GM21367 (cell line): ENCODE results near the gene MAGI1.
"Not testable (repeated sequence)": the region's sequence is repeated elsewhere in the genome, so short reads cannot be mapped to it uniquely, and the experiment has no call there.

Experiments
- ATAC-seq: cut with Tn5 transposase; IDR thresholded peaks from one replicate; pipeline ENCODE4 v1.9.1; 2021; ENCODE audit not compliant: unreplicated experiment

MAGI1 gene

DNA sequence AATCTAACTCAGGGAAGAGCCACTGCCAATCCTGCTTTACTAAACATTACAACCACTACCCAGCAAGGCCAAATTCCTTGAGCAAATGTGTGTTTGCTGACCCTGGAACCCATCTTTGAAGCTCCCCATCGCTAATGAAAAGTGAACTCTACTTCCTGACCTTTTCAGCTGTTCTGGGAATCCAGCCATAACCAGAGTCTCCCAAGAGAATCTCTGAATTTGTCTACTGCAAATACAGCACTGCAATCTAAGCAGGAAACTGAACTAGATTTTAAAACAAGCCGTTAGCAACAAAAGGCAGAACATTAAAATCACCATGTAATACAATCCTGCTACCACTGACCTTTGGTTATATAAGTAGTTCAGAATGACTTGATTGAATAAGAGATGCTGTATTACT, 309.2 kb downstream of the MAGI1 start:
- ATAC-seq: no peak

DNA sequence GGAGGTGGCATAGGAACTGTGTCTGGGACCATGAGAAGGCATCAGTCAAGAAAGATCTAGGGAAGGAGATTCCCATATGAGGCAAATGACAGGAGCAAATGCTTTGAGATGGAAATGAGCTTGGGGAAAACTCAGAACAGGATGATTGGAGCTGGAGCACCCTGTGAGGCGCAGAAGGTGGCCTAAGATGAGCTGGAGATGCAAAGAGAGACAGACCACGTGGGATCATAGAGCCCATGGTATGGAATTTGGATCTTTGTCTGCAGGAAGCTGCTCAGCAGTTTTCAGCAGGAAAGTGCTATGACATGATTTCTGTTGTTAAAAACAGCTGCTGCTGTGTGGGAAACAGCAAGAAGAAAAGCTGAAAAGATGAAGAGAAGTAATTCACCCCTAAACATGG, 310.6 kb downstream of the MAGI1 start:
- ATAC-seq: no peak

DNA sequence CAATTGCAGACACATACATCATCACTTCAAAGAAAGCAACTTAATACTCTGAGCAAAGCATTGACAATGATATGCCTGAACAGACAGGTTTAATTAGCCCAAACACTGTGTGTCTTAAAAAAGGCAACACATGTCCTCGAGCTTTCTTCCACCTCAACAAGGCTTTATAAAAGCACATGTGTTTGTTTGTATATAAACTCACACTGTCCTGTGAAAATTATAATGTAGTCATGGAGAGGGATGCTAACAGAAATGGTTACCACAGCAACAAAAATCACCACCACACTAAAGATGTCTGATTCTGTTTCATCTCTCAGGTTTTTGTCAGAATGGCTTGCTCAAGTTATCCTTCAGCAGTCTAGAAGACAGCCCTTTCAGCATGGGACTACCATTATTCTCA, 314.7 kb downstream of the MAGI1 start:
- no peak for ATAC-seq

DNA sequence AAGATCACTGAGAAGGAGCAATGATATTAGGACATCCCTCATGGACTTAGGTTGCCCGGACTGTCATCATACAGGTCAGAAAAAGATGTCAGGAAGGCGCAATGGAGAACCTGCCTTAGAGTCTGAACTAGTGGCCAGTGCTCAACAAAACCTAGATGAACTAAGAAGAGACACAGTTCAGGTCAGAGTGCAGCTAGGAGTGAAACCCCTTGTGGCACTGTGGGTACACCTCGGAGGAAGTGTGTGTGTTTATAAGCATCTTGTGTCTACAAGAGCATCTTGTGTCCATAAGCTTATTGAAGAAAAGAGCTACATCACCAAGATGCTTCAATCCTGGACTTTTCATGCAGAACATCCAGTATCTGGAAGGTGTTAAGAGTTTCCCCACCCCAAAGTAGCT, 315.7 kb downstream of the MAGI1 start:
- ATAC-seq: no peak

DNA sequence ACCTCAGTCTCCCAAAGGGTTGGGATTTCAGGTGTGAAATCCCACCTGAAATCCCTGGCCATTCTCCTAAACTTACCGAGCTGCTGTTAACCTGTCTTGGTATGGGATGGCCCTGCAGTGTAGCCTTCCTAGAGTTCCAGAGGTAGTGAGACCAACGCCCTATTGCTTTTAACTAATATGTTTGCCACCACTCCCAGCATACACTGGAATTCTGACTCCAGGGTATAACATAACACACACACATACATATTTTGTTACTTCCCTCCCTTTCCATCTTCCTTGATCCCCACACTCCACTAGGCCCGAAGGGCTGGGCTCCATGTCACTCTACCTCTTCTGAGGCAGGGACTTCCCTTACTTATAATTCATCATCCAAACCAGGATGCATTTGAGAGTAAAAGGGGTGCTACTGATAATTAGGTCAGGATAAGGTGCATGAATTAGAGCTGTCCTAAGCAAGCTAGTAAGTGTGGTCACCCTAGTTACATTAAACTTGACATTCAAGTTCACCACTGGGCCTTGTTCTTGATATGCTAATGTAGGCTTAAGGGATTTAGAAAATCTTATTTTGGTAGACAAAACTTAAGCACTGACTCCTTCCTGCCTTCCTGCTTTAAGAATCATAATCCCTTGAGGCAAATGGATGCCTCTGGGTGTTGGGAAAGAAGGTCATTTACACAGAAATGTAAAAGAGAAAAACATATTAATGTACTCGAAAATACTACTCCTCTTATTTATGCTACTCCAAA, 317.6 kb downstream of the MAGI1 start:
- ATAC-seq: no peak

DNA sequence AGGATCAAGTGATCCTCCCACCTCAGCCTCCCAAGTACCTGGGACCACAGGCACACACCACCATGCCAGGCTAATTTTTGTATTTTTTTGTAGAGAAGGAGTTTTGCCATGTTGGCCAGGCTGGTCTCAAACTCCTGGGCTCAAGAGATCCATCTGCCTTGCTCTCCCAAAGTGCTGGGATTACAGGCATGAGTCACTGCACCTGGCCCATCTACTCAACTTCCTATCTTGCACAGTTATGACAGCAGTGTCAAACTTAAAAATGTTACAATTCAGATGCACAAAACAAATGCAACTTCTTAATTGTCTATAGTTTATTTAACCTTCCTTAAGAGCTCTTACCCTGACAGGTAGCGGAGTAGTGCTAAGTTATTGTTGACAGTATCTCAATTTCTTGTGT, 319.1 kb downstream of the MAGI1 start:
- ATAC-seq: not testable (repeated sequence)

DNA sequence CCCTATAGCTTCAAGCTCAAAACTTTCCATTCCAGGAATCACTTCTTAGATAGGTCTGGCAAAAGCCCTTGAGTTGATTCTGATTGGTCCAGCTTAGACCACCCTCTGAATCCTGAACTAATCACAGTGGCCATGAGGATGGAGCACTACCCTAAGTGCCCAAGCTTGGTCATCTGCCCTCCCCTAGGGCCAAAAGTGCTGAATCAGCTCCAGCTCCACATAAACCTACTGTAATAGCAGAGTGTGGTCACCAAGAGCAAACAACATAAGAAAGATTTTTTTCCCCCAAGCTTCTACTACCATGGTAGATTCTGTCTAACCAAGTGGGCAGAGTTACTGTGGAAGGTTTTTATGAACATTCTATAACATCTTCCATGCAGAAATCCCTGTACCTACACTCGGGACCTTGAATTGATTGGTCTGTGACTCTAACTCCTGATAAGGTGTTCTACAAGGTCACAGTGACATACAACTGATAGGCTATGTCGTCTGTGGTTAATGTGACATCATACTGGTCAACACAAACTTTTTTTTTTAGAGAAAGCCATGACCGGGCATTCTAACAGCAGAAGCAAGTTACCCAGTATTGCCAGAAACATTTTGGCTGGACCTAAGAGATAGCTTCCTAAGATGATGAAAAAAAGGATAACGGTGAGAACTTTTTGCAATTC, 320.9 kb downstream of the MAGI1 start:
- ATAC-seq: no peak

DNA sequence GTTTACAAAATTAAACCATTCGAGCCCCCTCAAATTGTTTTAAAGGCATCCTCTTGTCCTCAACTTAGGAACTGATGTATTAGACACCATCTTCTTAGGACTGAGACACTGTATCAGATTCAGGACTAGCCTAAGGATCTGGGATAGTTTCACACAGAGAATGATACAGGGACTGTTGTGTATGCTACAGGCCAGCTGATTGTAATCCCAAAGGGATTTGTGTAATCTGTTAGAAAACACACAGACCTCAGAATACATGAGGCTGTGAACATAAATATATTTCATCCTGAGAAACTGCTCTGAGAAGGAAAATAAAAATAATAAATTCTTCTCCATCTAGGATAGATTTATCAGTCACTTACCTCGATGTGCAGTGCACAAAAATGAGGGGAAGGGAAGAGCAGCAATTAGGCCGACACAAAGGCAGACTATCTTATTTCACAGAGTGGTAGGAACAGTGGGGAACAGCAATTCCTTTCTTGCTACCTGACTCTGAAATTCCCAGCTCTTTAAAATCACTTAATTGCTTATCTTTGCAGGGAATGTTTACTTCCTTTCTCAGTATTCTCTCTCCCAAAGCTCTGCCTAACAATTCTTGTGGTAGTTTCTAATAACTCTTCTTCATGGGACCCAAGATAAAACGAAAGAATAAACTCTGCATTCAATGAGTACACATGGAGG, 322.5 kb downstream of the MAGI1 start:
- no peak for ATAC-seq

DNA sequence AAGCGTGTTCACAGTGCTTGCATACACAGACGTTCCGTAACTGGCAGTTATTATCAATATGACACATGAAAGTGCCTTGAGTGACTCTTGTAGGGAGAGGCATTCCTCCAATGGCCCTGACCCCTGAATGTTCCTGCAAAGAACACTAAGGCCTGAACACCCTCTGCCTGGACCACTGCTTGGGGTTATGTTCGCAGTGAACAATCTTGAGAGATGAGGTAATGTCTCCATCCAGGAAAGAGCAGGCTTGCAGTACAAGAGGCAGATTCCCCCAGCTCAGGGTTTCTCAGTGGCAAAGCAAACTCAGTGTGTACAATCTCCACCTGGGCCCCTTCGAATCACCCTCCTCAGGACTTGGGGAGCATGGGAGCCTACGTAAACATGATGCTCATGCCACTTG, 324.6 kb downstream of the MAGI1 start:
- no peak for ATAC-seq

DNA sequence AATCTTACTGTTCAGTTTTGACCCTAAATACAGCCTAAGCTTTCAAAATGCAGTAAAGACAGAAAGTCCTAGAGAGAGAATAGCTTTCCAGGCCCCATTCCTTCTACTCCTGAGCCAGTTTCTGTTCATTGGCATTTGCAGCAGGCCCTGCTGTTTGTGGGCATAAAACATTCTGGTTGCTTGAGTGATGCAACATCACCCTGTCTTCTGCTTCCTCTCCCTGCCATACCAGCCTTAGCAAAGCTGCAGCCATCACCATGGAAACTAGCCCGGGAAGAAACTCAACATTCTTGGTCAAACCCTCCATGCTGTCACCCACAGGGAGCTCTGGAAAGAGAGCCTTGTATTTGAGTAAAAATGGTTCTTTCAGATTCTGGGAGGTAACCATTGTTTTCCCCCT, 325.7 kb downstream of the MAGI1 start:
- no peak for ATAC-seq

DNA sequence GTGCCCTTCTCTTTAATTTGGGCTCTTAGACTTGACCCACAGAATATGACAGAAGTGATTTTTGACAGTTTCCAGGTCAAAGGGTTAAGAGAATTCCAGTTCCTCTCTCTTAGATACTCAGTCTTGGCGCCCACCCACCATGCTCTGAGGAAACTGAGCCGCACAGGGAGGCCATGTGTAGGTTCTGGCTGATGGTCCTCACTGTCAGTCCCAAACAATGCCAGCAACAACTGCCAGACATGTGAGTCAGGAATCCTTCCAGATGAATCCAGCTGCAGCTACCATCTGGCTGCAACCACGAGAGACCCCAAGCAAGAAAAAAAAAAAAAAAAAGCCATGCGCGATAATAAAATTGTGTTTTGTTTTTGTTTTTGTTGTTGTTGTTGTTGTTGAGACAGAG, 326.6 kb downstream of the MAGI1 start:
- ATAC-seq: no peak

DNA sequence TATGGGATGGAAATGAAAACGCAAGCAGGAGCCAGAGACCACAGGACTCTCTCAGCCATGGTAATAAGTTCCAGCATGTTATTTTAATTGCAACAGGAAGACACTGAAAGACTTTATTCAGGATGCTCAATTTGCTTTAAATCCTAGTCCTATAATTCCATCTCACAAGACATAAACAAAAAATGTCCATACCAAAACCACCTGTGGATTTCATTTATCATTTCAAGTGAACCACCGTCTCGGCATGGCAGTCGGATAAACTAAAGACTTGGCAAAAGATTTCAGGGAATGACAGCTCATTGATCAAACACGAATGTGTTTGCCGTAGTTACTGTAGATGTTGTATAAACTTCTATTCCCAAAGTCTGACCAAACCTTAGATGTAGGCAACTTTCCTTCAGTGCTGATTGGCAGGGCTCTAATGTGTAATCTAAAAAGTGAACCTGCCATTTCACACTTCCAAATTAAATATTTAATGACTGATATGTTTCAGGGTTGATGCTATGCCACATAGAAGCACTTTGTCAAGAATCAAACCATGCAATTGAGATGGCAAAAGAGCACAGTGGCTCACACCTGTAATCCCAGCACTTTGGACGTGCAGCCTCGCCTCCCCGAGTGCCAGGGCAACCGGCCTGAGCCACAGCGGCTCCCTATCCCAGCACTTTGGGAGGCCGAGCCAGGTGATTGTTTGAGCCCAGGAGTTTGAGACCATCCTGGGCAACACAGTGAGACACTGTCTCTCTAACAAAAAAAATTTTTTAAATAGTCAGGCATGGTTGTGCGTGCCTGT, 331.7 kb downstream of the MAGI1 start:
- ATAC-seq: no peak

DNA sequence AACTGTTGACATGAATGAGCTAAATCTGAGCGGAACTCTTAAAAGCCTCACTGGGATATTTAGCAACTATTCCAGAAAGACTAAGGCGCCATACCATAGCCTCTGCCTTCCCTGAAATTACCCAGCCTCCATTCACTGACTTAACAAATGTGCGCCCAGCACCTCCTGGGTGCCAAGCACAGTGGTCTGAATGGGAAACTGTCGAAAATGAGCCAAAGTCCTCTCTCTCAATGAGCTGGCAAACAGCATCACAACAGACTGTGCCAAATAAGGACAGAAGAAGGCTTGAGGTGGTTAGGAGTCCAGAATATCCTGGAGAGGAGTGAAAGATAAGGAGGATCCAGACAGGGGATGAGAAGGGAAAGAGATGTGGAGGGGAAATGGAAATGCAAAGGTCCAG, 332.4 kb downstream of the MAGI1 start:
- no peak for ATAC-seq

DNA sequence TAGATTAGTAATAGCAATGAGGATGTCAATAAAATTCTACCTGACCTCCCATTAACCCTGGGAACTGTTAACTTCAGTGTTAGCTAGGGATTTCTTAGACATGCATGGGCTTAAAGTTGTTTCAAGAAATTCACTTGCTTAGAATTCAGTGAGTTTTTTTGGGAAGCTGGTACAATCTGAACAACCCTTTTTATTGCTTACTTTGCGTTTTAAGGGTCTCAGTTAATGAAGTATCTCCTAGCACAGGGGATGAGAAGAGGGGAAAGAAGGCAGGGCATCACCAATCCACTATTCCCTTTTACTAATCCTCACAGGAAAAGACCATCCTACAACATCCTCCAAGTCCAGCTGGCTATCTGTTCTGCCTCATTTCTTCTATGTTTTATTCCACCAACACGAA, 334.9 kb downstream of the MAGI1 start:
- no peak for ATAC-seq

DNA sequence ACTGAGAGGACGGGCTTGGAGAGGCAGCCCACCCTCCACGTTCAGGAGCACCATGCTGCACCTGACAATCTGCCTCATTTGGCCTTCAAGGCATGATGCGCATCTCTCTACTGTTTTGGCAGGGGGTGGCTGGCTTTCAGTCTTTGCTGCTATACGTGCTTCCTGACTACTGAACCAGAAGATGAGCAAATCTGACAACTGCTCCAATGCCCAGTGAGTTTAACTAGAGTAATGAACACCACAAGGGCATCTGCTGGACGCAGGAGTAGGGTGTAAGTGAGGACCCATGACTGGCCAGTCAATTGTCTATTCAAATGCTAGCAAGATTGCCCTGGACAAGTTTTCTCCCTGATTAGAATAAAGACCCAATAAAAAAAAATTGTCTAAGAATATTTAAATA, 335.7 kb downstream of the MAGI1 start:
- ATAC-seq: no peak

DNA sequence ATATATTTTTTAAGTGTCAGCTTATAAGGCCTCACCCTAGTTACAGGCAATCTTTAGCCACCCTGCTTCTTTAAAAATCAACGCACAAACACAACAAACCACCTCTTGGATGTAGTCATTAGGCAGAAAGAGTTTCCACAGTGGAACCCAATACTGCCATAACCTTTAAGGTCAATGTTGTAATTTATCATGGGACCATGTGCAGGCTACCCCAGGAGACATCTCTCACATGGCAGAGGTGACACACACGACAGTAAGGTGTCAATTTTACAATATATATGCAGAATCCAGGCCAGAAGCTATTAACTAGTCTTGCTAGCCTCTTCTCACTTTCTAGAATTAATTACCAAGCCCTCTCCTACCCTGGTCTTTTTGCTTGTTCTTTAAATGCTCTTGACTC, 336.5 kb downstream of the MAGI1 start:
- no peak for ATAC-seq

DNA sequence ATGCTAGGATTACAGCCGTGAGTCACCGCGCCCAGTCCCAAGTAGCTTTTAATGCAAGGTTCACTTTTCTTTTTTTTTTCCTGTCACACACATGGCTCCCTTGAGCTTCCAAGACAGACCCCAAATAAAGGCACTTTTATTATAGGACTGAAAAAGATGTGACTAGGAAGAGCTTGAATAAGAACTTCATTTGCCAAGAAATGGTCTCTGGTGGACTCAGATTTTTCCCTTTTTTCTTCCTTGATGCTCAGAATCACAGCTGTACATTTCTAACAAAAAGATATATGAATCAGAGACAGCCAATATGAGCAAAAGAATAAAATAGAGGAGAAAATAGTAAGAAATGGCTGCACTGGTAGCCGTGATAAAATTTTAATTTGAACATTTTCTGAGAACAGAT, 337.2 kb downstream of the MAGI1 start:
- no peak for ATAC-seq

DNA sequence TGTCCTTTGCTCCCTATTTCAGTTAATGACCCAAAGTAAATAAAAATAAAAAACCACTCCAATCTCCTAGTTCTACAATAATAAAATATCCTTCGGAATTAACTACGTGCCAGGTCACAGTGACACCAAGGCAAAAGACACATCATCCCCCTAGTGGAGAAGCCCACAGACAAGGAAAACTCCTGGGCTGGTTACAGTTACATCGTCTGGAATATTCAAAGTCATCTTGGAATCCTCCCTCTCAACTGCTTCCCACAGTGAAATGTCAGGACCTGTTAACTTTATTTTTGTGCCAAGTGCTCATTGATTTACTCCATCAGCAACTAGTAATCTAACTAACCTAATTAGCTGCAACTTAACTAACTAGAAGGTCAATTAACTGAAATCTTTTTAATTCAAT, 349.3 kb downstream of the MAGI1 start:
- ATAC-seq: no peak

DNA sequence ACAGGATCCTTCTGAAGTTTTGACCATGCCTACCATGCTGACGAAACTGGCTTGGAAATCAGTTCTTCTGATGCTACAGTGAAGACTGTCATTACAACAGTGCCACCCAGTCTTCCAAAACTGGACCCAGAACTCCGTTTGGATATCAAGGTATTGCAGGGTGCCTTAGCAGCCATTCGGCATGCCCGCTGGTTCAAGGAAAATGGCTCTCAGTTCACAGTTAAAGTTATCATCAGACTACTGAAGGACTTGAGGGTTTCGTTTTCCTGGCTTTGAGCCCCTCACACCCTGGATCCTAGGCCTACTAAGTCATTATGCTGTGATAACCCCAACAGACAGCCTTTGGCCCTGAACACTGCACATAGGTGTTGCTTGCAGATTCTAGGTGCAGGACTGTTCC, 351.0 kb downstream of the MAGI1 start:
- no peak for ATAC-seq

DNA sequence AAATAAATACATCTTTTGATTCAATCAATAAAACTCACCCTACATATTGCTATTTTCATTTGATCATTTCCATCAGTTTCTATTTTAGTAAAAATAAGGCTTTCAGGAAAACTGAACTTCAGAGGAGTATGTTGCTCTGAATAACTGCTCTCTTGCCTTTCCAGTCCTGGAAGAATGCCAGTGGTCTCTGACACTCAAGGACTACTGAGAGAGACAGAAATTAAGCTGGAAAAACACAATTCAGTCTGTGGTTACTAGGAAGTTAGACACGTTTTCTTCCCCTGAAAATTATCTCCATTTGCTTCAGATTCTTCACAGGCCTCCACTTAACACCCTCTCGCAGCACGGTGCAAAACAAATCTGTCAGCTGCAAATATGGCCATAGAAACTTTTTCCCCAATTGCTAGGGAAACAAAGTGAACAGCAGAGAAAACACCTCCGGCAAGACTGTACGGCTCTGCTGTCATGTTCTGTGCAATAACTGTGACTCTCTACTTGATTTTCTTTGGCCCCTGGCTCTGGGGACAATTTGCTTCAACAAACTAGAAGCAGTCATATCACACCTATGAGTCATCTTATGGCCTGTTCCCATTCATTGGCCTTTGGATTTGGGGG, 353.0 kb downstream of the MAGI1 start:
- no peak for ATAC-seq

DNA sequence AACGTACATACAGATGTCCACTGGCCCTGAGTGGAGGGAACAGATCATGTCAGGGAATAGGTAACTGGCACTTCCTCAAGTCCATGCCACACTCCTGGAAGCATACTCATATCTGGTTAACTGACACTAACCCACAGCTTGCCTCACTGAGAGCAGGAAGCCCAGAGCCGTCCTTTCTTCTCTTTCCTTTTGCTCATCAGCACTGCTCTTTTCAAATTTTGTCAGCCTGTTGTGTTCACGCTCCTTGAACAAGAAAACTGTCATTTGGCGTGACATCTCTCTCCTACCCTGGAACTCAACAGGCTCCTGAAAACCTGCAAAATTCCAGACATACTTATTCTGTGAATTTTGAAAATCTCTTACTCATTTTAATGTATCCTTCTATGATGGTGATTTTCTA, 360.2 kb downstream of the MAGI1 start:
- no peak for ATAC-seq
